ENCODE measurements around the gene SCYGR1.
A peak's percentile ranks its signal among the peaks of the same experiment; 100 is the strongest.

Gene SCYGR1

DNA sequence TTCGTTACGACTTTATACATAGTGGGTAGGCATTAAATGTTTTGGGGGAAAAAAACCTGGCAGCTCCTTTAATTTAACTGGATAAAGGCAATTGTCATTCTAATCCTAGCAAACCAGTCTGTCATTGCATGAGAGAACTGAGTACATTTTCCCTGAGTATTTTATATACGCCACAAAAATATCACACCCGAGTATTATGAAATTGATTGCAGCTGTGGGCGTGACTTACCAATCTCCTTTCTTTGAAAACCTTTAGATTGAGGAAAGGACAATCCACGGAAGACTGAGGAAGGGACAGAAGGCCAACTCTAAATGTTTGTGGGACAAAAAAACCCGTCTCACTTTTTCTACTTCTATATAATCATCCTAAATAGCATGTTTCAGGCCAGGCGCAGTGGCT lies 17.7 kb downstream of the SCYGR1 start:
- DNase-seq = no peak

GRCh38 chr2:227368574-227368973 lies 19.2 kb downstream of the SCYGR1 start:
- no peak for DNase-seq

DNA sequence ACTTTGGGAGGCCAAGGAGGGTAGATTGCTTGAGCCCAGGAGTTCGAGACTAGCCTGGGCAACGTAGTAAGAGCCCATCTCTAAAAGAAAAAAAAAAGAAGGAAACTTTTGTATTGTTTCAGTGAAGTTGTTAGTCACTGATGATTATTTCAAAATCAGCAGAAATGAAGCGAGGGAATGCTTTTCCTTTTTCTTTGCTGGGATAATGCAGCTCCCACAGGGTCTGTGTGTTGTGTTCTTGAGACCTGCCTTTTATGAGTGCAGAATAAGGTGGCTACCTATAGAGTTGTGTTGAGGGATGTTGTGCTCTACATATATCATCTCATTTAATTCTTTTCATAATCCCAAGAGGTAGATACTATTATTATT lies 20.3 kb downstream of the SCYGR1 start:
- no peak for DNase-seq

GRCh38 chr2:227366769-227367426 lies 20.9 kb downstream of the SCYGR1 start:
- peak; percentile 78 for DNase-seq

DNA sequence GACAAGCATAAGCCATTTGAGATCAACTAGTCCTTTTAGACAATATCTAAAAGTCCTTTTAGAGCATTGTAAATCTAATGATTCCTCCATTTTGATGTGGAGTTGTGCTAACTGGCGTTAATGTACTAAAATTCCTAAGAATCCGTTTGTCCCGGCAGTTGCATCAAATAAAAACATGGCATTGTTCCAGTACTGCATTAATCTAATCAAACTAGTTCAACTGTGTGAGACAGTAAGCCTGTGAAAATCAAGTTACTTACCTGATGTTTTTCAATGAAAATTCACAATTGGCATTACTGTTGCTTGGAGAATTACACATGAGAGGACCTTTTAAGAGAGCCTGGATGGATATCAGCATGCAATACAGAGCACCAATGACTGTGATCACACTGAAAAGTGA lies 21.9 kb downstream of the SCYGR1 start:
- DNase-seq = no peak

- DNase-seq = peak; percentile 58
Measured at GRCh38 chr2:227364585-227365263, 23.0 kb downstream of the SCYGR1 start.

- DNase-seq = no peak
Measured at GRCh38 chr2:227363756-227364155, 24.0 kb downstream of the SCYGR1 start.

DNA sequence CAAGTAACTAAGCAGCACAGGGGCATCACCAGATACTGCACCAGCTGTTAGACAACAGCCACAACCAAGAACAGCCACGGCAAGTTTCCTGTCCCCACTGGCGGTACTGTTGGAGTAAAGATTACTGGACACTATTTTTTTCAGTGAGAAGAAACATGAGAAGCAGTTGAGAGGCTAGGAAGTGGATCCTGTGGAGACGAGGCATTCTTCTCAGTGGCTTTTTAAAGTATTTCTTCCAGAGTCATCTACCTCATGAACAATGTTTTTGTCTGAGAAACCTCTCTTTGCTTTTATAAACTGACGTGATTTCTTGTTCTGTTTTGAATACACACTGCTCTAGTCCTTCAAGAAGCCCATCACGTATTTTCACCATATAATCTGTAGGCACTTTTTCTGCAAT lies 27.4 kb downstream of the SCYGR1 start:
- DNase-seq = no peak

DNA sequence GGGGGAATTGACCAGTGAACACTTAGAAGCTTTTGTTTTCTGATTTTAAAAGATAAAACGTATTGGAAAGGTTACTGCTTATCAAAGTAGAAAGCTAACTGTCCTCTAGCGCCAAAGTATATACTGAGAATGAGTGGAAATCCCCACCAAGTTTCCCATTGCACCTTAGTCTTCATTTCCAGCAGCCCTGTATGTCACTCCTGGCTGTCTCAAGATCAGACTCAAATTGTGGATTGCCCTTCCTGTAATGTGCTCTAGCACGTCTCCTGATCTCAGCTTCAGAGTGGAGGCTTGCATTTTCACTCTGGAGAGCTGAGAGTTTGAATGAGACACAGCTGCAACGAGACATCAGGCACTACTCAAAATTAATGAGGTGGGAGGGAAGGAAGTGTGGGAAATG lies 36.1 kb downstream of the SCYGR1 start:
- no peak for DNase-seq

- no peak for DNase-seq
Measured at GRCh38 chr2:227349989-227350612, 37.6 kb downstream of the SCYGR1 start.

DNA sequence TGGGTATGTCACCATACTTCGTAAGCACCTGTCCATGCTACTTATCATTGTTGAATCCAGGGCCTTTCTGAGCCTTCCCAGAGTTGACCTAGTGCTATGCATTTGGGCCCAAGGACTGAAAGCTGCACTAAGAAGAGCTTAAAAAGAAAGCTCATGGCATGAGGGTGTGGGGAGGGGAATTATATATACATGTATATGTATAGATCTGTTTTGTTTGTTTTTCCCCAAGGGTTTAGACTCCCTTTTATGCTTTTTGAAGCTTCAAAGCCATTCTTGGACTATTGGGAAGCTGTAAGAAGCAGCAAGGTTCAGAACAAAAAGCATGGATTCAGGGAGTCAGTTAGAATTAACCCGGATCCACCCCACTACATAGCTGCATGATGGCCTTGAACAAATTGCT lies 39.4 kb downstream of the SCYGR1 start:
- no peak for DNase-seq

DNA sequence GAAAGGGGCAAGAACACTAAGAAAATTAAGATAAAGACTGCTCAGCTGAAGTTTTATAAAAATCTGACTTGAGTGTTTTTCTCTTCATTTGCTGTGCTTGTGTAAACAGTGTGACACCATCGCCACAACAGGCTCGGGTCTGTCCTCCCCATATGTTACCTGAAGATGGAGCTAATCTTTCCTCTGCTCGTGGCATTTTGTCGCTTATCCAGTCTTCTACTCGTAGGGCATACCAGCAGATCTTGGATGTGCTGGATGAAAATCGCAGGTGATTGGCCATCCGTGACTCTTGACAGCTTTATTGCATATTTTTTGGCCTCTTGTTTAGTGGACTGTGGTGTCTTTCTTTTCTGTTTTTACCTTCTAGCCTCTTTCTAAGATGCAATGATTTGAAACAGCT lies 40.6 kb downstream of the SCYGR1 start:
- no peak for DNase-seq

- no peak for DNase-seq
Measured at GRCh38 chr2:227344231-227344630, 43.5 kb downstream of the SCYGR1 start.

DNA sequence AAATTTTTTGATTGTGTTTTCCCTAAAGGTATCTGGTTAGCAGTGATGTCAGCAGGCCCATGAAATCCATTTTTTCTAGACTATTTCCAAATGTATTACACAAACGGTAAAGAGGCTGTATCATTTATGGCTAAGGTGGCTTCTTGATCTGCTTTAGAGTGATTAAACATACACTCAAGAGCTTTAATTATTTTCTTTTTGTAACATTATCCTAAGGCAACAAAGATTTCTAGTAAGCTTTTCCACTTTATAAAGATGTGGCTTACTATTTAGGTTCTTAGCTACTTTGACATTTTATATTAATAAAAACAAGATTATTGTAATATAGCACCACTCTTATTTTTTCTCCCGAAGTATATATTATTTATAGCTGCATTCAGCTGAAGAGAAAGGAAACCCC lies 46.2 kb downstream of the SCYGR1 start:
- DNase-seq = no peak

DNA sequence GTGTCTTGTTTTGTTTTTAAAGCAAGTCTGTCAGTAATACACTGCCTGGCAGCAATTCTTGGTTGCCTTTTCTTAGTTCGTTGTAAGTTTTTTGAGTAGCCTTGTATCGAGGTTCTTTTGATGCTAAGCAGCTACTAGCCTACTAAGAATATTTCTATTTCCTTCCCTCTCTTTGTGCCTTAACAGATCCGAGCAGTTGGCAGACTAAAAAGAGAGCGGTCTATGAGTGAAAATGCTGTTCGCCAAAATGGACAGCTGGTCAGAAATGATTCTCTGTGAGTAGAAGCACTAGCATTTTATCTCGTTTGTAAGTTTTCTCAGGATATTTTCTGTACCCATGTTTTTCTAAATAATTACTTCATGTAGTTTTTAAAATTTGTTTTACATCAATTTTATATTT lies 47.6 kb downstream of the SCYGR1 start:
- no peak for DNase-seq

DNA sequence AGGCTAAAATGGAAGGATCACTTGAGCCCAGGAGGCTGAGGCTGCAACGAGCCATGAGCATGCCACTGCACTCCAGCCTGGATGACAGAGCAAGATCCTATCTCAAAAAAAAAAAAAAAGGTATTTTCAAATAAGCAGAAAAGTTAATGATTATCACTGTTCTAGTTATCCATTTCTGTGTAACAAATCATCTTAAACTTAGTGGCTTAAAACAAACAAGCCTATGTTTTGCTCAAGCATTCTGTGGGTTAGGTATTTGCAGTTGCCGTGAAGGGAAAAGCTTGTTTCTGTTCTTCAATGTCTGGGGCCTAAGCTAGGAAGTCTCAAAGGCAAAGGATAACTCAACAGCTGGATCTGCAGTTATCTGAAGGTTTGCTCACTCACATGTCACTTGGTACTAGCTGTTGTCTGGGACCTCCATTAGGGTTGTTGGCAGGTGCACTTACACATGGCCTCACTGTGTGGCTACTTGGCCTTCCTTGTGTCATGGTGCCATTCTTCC lies 48.6 kb downstream of the SCYGR1 start:
- DNase-seq = no peak
